ENCODE results near the gene GALNT18.

- TF ChIP-seq CTCF (IDR thresholded peaks at IDR 0.05; ENCODE audit: poor library complexity, severe bottlenecking), result no peak
- no peak for TF ChIP-seq EP300 (conservative IDR thresholded peaks at IDR 0.05; ENCODE audit: poor library complexity, severe bottlenecking)
- TF ChIP-seq POLR2AphosphoS5 (IDR thresholded peaks at IDR 0.05), result no peak
- TF ChIP-seq, protein P1, sequence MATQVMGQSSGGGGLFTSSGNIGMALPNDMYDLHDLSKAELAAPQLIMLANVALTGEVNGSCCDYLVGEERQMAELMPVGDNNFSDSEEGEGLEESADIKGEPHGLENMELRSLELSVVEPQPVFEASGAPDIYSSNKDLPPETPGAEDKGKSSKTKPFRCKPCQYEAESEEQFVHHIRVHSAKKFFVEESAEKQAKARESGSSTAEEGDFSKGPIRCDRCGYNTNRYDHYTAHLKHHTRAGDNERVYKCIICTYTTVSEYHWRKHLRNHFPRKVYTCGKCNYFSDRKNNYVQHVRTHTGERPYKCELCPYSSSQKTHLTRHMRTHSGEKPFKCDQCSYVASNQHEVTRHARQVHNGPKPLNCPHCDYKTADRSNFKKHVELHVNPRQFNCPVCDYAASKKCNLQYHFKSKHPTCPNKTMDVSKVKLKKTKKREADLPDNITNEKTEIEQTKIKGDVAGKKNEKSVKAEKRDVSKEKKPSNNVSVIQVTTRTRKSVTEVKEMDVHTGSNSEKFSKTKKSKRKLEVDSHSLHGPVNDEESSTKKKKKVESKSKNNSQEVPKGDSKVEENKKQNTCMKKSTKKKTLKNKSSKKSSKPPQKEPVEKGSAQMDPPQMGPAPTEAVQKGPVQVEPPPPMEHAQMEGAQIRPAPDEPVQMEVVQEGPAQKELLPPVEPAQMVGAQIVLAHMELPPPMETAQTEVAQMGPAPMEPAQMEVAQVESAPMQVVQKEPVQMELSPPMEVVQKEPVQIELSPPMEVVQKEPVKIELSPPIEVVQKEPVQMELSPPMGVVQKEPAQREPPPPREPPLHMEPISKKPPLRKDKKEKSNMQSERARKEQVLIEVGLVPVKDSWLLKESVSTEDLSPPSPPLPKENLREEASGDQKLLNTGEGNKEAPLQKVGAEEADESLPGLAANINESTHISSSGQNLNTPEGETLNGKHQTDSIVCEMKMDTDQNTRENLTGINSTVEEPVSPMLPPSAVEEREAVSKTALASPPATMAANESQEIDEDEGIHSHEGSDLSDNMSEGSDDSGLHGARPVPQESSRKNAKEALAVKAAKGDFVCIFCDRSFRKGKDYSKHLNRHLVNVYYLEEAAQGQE (IDR thresholded peaks at IDR 0.05; ENCODE audit: borderline replicate concordance), result no peak
- TF ChIP-seq EZH2 (IDR thresholded peaks at IDR 0.05; ENCODE audit: borderline replicate concordance, insufficient read depth, low read length, poor library complexity, severe bottlenecking), result no peak
Observed at GRCh38 chr11:11512090-11512489, 109.7 kb downstream of the GALNT18 start.

Measured in neural cell (in vitro differentiated cells).